ENCODE results near the gene APOL4.

DNA sequence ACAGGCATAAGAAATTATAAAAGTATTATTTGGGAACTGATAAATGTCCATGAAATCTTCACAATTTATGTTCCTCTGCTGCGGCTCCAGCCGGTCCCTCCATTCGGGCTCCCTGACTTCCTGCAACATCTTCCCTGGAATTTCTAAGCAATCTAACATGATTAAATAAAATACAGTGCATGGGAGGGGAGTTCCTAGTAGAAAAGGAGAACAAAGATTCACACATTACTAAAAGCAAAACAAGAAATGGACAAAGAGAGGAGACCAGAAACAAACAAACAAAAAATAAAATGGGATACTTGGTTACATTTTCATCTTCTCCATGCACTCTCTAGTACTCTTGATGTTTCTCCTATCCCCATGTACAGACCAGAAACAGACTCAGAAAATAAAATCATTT is 8.6 kb upstream of the APOL4 start:
- TF ChIP-seq, protein P1, sequence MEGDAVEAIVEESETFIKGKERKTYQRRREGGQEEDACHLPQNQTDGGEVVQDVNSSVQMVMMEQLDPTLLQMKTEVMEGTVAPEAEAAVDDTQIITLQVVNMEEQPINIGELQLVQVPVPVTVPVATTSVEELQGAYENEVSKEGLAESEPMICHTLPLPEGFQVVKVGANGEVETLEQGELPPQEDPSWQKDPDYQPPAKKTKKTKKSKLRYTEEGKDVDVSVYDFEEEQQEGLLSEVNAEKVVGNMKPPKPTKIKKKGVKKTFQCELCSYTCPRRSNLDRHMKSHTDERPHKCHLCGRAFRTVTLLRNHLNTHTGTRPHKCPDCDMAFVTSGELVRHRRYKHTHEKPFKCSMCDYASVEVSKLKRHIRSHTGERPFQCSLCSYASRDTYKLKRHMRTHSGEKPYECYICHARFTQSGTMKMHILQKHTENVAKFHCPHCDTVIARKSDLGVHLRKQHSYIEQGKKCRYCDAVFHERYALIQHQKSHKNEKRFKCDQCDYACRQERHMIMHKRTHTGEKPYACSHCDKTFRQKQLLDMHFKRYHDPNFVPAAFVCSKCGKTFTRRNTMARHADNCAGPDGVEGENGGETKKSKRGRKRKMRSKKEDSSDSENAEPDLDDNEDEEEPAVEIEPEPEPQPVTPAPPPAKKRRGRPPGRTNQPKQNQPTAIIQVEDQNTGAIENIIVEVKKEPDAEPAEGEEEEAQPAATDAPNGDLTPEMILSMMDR (IDR thresholded peaks at IDR 0.05) = no peak
- no peak for TF ChIP-seq POLR2A (IDR thresholded peaks at IDR 0.05)
